Fibroblast of pulmonary artery (primary cell): ENCODE measurements around the gene TTLL10.

Experiments used
- DNase-seq: peaks from one replicate; pipeline ENCODE4 v3.0.0-alpha.2; 2010; ENCODE audit warnings: low read depth
- H3K4me3 ChIP-seq: replicated peaks from 2 replicates; pipeline ENCODE4 v1.5.1; 2011; ENCODE audit warnings: low read depth, mild to moderate bottlenecking, control low read depth, low read length, moderate library complexity
- CTCF ChIP-seq: IDR thresholded peaks from 2 replicates; pipeline ENCODE4 v1.5.1; 2011; ENCODE audit warnings: mild to moderate bottlenecking, control low read depth, low read length, inconsistent platforms; ENCODE audit errors: missing control alignments

Gene TTLL10

GRCh38 chr1:1204998-1205768 lies 31.5 kb downstream of the TTLL10 start:
- no peak for DNase-seq
- H3K4me3 ChIP-seq: no peak overlapping the region
- TF ChIP-seq CTCF: no peak

- no peak for TF ChIP-seq CTCF
- H3K4me3 ChIP-seq: no peak overlapping the region
- no peak for DNase-seq
Observed at GRCh38 chr1:1205769-1206375, 32.2 kb downstream of the TTLL10 start.

GRCh38 chr1:1206376-1206965 lies 32.8 kb downstream of the TTLL10 start, which contains the start of gene TNFRSF18:
Gene TNFRSF18 (minus strand): TSS chr1:1206592. CDS start chr1:1206571, 21 bp downstream.
- no peak for TF ChIP-seq CTCF
- no peak for DNase-seq
- no peak within 1 kb of the TSS for H3K4me3 ChIP-seq

- DNase-seq: no peak
- TF ChIP-seq CTCF: no peak
- H3K4me3 ChIP-seq: no peak overlapping the region
Observed at GRCh38 chr1:1206966-1207531, 33.4 kb downstream of the TTLL10 start.

DNA sequence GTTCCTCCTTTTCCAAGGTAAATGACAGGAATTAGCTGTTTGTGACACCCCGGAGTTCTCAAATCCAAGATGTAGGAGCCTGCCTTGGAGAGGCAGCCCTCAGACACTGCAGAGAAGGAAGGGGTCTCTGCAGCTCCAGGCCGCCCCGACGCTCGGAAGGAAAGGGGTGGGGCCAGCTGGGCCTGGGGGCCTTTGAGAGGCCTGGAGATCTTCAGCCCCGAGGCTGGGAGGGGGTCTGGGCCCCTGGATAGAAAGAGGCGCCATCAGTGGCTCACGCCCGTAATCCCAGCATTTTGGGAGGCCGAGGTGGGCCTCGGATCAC lies 33.9 kb downstream of the TTLL10 start:
- no peak for TF ChIP-seq CTCF
- no peak overlapping the region for H3K4me3 ChIP-seq
- no peak for DNase-seq

DNA sequence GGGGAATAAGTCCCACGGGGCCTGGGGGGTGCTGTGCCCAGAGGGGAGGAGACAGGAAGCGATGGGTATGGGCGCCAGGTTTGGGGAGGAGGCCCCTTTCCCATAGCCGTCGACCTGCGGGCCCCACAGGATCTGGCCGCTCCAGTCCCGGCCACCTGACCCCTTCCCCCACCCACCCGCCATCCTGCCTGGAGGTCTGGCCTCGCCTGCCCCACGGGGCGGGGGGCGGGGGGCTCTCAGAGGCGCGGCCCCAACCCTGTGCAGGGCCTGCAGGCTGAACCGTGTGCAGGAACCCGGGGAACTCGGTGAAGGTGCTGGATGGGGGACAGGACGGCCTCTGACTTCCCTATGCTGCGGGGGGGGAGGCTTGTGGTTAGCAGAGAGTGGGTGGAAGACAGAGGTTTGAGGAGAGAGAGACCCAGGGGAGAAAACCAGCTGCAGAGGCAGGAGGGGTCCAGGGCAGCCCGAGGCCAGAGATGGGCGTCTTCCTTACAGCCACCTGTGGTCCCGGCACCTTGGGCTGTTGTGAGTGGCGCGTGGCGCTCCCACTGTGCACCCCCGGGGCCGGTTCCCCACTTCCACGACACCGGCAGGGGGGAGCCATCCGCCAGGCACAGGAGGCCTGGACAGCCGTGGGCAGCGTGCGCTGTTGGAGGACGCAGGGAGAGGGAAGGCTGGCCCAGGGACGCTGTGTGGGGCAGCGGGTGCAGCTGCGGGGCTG lies 35.2 kb downstream of the TTLL10 start:
- no peak for TF ChIP-seq CTCF
- DNase-seq: no peak
- no peak overlapping the region for H3K4me3 ChIP-seq
